GM19035 (cell line): ENCODE measurements around the gene UBA5.

ENCODE experiments used
- ATAC-seq: cut with Tn5 transposase; IDR thresholded peaks from one replicate; pipeline ENCODE4 v1.9.1; 2021; ENCODE audit not compliant: unreplicated experiment

The UBA5 gene

GRCh38 chr3:132713977-132714727, 54.0 kb downstream of the UBA5 start:
- no peak for ATAC-seq

GRCh38 chr3:132716372-132716771, 56.2 kb downstream of the UBA5 start:
- no peak for ATAC-seq

- no peak for ATAC-seq
Observed at GRCh38 chr3:132720228-132720627, 60.1 kb downstream of the UBA5 start.

- no peak for ATAC-seq
Observed at GRCh38 chr3:132721479-132722164, 61.5 kb downstream of the UBA5 start.

GRCh38 chr3:132722165-132723023, 62.3 kb downstream of the UBA5 start, which contains the start of gene NPHP3:
Gene NPHP3, minus strand, starts transcription at chr3:132722409. Its CDS starts 54 bp downstream, at chr3:132722355.
- ATAC-seq: peak; percentile 80

- ATAC-seq: no peak
Observed at GRCh38 chr3:132723024-132723950, 63.2 kb downstream of the UBA5 start.

- ATAC-seq: no peak
Observed at GRCh38 chr3:132726341-132726823, 66.3 kb downstream of the UBA5 start.
